HepG2 (cell line): ENCODE measurements around the gene MYO10.

Experiments used
- CTCF ChIP-seq: sonication (generic); formaldehyde crosslinking; IDR thresholded peaks from 2 replicates; pipeline ENCODE4 v1.5.0; 2020; ENCODE audit warnings: mild to moderate bottlenecking, missing genetic modification reagents, moderate library complexity
- FOXM1 ChIP-seq: sonication (generic); formaldehyde crosslinking; IDR thresholded peaks from 2 replicates; pipeline ENCODE4 v1.5.0; 2020; ENCODE audit warnings: missing genetic modification reagents
- HDAC6 ChIP-seq: fragments of 200-600 bp; sonication (generic); IDR thresholded peaks from 2 replicates; pipeline ENCODE4 v1.7.0; 2017; ENCODE audit warnings: mild to moderate bottlenecking, antibody characterized with exemption, low read length, low read depth
- KAT2B ChIP-seq: fragments of 150-350 bp; IDR thresholded peaks from 2 replicates; pipeline ENCODE4 v1.6.1; 2014; ENCODE audit warnings: low read depth, low read length, borderline replicate concordance
- MATR3 ChIP-seq: sonication (generic); formaldehyde crosslinking; IDR thresholded peaks from 2 replicates; pipeline ENCODE4 v1.4.0; 2020; ENCODE audit warnings: missing genetic modification reagents
- SRSF1 ChIP-seq: fragments of 200-400 bp; formaldehyde crosslinking; optimal IDR thresholded peaks from 2 replicates; pipeline ENCODE3; 2017; ENCODE audit warnings: mild to moderate bottlenecking, low read depth, low read length, moderate library complexity
- ZZZ3 ChIP-seq: sonication (generic); formaldehyde crosslinking; IDR thresholded peaks from 2 replicates; pipeline ENCODE4 v1.4.0; 2020; ENCODE audit warnings: missing genetic modification reagents, mild to moderate bottlenecking, borderline replicate concordance

GRCh38 chr5:16669776-16670175 is 266.3 kb downstream of the MYO10 start:
- no peak for TF ChIP-seq KAT2B
- no peak for TF ChIP-seq ZZZ3 (CRISPR knock-in tag)
- TF ChIP-seq CTCF (CRISPR knock-in tag) = no peak
- TF ChIP-seq HDAC6 = no peak
- no peak for TF ChIP-seq FOXM1
- TF ChIP-seq SRSF1 = no peak
- TF ChIP-seq MATR3 (CRISPR knock-in tag) = no peak
